AML-193 (cell line): ENCODE data around the gene CEP295NL.
A peak's percentile ranks its signal among the peaks of the same experiment; 100 is the strongest.
"Not testable (repeated sequence)": the region's sequence is repeated elsewhere in the genome, so short reads cannot be mapped to it uniquely, and the experiment has no call there.

Experiments
- DNase-seq, 2 experiments: peaks; one replicate each; lab custom pipeline; 2025; lab: John Stamatoyannopoulos, UW

Gene CEP295NL

GRCh38 chr17:78905116-78905515 is 2.1 kb upstream of the CEP295NL start:
- no peak for DNase-seq

GRCh38 chr17:78904371-78904770 is 1.4 kb upstream of the CEP295NL start:
- DNase-seq: no peak

- not testable (repeated sequence) for DNase-seq
These were observed 770 bp downstream of the CEP295NL start for GRCh38 chr17:78902231-78902630.

GRCh38 chr17:78901806-78902205 is 1.2 kb downstream of the CEP295NL start:
- no peak for DNase-seq

- no peak for DNase-seq
These were observed 2.2 kb downstream of the CEP295NL start for GRCh38 chr17:78900816-78901215.

GRCh38 chr17:78899361-78900260 is 3.4 kb downstream of the CEP295NL start:
- no peak for DNase-seq

GRCh38 chr17:78898947-78899346 is 4.1 kb downstream of the CEP295NL start:
- DNase-seq: no peak

- DNase-seq: no peak
These were observed 4.7 kb downstream of the CEP295NL start for GRCh38 chr17:78898075-78898836.

GRCh38 chr17:78897664-78898047 is 5.3 kb downstream of the CEP295NL start:
- no peak for DNase-seq

- no peak for DNase-seq
These were observed 6.0 kb downstream of the CEP295NL start for GRCh38 chr17:78896834-78897663.

GRCh38 chr17:78896091-78896833 is 6.7 kb downstream of the CEP295NL start:
- DNase-seq: no peak

- no peak for DNase-seq
These were observed 7.7 kb downstream of the CEP295NL start for GRCh38 chr17:78895322-78895721.

GRCh38 chr17:78893684-78894083 is 9.3 kb downstream of the CEP295NL start:
- DNase-seq: no peak

GRCh38 chr17:78892936-78893379 is 10.0 kb downstream of the CEP295NL start:
- no peak for DNase-seq

- no peak for DNase-seq
These were observed 10.5 kb downstream of the CEP295NL start for GRCh38 chr17:78892520-78892919.

GRCh38 chr17:78892062-78892456 is 10.9 kb downstream of the CEP295NL start:
- DNase-seq: no peak

GRCh38 chr17:78891406-78892061 is 11.5 kb downstream of the CEP295NL start:
- DNase-seq: no peak

- DNase-seq: peak; percentile 72 to 76
These were observed 12.5 kb downstream of the CEP295NL start for GRCh38 chr17:78890498-78890897.

- not testable (repeated sequence) for DNase-seq
These were observed 12.9 kb downstream of the CEP295NL start for GRCh38 chr17:78890096-78890495.

GRCh38 chr17:78889531-78889930 is 13.5 kb downstream of the CEP295NL start:
- DNase-seq: no peak
